ENCODE data around the gene TAGLN3. TPM values are rescaled to one million over a fixed set of nuclear protein-coding genes. Genes with fewer than 3 reads are reported as not detected.

Gene TAGLN3
- total and polyA plus RNA-seq, 7 donors: 4.3 to 17.8 (median 16.1) TPM; not detected in 2

GRCh38 chr3:111989061-111989678 is 9.6 kb upstream of the TAGLN3 start:
- no peaks in the 10 kb centered on the region for H3K9me3 ChIP-seq
- H3K36me3 ChIP-seq: peaks cover 0 to 49% (median 12%) of the 10 kb centered on the region in 4 donors
- no peak overlapping the region for H3K4me3 ChIP-seq
- DNase-seq: no peak
- 43 to 65% methylated on average over 3 of the region's 3 CpGs for WGBS, 2 donors
- intact Hi-C loops (cut with DNase I): no loop called here
- H3K4me1 ChIP-seq: no peaks in the 10 kb centered on the region
- TF ChIP-seq CTCF (IDR thresholded peaks at IDR 0.05): peak in 3 of 4 experiments; percentile 27 to 65 (median 53)
- no peak for TF ChIP-seq POLR2AphosphoS5 (IDR thresholded peaks at IDR 0.05)
- no peaks in the 10 kb centered on the region for H3K27me3 ChIP-seq
- no peak overlapping the region for H3K27ac ChIP-seq

GRCh38 chr3:111993038-111993437 is 5.7 kb upstream of the TAGLN3 start:
- Histone ChIP-seq H3K27ac (no peak overlapping the region), H3K36me3 (peaks cover 0 to 29% (median 8%) of the 10 kb centered on the region in 4 donors), H3K4me3 (no peak overlapping the region), H3K9me3 (no peaks in the 10 kb centered on the region), H3K27me3 (no peaks in the 10 kb centered on the region), H3K4me1 (no peaks in the 10 kb centered on the region)
- intact Hi-C loops (cut with DNase I): no loop called here
- no peak for DNase-seq
- WGBS, 2 donors: 67 to 92% methylated on average over 2 of the region's 2 CpGs
- no peak for TF ChIP-seq POLR2AphosphoS5 (IDR thresholded peaks at IDR 0.05)
- no peak for TF ChIP-seq POLR2A (IDR thresholded peaks at IDR 0.05)
- no peak for TF ChIP-seq EP300 (IDR thresholded peaks at IDR 0.05)
- TF ChIP-seq CTCF (IDR thresholded peaks at IDR 0.05): no peak

GRCh38 chr3:111999484-112000324 is 982 bp downstream of the TAGLN3 start:
- peaks cover 0 to 13% (median 12%) of the 10 kb centered on the region in 4 donors for H3K4me1 ChIP-seq
- no peak overlapping the region for H3K27ac ChIP-seq
- TF ChIP-seq CTCF (IDR thresholded peaks at IDR 0.05) (no peak), POLR2A (IDR thresholded peaks at IDR 0.05) (no peak), POLR2AphosphoS5 (IDR thresholded peaks at IDR 0.05) (no peak), EP300 (IDR thresholded peaks at IDR 0.05) (no peak)
- WGBS, 2 donors: 37 to 39% methylated on average over 19 of the region's 19 CpGs
- no peaks in the 10 kb centered on the region for H3K9me3 ChIP-seq
- DNase-seq: no peak
- no peaks in the 10 kb centered on the region for H3K36me3 ChIP-seq
- peak overlapping the region in 3 of 4 donors; percentile 15 to 39 (median 39) for H3K4me3 ChIP-seq
- intact Hi-C loops (cut with DNase I): no loop called here
- H3K27me3 ChIP-seq: peaks cover 0 to 22% (median 0%) of the 10 kb centered on the region in 3 donors

- H3K4me3 ChIP-seq: no peak overlapping the region
- H3K4me1 ChIP-seq: peaks cover 0 to 13% (median 12%) of the 10 kb centered on the region in 4 donors
- no peaks in the 10 kb centered on the region for H3K36me3 ChIP-seq
- no peak for DNase-seq
- no peak overlapping the region for H3K27ac ChIP-seq
- intact Hi-C loops (cut with DNase I): no loop called here
- peaks cover 0 to 22% (median 0%) of the 10 kb centered on the region in 3 donors for H3K27me3 ChIP-seq
- TF ChIP-seq CTCF (IDR thresholded peaks at IDR 0.05): no peak
- no peak for TF ChIP-seq POLR2A (IDR thresholded peaks at IDR 0.05)
- TF ChIP-seq POLR2AphosphoS5 (IDR thresholded peaks at IDR 0.05): no peak
- TF ChIP-seq EP300 (IDR thresholded peaks at IDR 0.05): no peak
- 87 to 93% methylated on average over 5 of the region's 5 CpGs for WGBS, 2 donors
- H3K9me3 ChIP-seq: no peaks in the 10 kb centered on the region
Measured at GRCh38 chr3:112000367-112000771, 1.6 kb downstream of the TAGLN3 start.

Data from sigmoid colon (tissue), 7 donors.